ENCODE results near the gene PRKAB1.

The PRKAB1 gene

DNA sequence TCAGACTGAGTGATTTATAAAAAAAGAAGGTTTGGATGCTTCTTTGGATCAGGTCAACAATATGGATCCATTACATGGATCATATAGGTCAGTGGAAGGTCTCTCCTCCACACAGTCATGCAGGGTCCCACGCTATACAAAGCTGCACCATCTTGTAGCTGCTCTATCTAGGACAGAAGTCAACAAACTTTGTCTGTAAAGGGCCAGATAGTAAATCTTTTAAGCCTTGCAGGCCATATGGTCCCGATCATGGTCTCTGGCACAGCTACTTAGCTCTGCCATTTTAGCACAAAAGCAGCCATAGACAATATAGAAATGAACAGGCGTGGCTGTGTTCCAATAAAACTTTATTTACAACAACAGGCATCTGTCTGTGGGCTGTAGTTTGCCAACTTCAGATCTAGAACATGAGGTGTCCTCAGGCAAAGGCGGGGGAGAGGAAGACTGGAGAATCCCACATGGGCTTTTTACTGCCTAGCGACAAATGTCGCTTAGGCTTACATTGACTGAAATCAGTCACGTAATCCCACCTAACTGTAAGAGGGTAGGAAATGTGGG, 37.6 kb upstream of the PRKAB1 start:
- no peak for DNase-seq (ENCODE audit: extremely low read depth, low read depth)
- TF ChIP-seq, protein P1, sequence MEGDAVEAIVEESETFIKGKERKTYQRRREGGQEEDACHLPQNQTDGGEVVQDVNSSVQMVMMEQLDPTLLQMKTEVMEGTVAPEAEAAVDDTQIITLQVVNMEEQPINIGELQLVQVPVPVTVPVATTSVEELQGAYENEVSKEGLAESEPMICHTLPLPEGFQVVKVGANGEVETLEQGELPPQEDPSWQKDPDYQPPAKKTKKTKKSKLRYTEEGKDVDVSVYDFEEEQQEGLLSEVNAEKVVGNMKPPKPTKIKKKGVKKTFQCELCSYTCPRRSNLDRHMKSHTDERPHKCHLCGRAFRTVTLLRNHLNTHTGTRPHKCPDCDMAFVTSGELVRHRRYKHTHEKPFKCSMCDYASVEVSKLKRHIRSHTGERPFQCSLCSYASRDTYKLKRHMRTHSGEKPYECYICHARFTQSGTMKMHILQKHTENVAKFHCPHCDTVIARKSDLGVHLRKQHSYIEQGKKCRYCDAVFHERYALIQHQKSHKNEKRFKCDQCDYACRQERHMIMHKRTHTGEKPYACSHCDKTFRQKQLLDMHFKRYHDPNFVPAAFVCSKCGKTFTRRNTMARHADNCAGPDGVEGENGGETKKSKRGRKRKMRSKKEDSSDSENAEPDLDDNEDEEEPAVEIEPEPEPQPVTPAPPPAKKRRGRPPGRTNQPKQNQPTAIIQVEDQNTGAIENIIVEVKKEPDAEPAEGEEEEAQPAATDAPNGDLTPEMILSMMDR (IDR thresholded peaks at IDR 0.05; ENCODE audit: low read depth, low read length), result no peak

DNA sequence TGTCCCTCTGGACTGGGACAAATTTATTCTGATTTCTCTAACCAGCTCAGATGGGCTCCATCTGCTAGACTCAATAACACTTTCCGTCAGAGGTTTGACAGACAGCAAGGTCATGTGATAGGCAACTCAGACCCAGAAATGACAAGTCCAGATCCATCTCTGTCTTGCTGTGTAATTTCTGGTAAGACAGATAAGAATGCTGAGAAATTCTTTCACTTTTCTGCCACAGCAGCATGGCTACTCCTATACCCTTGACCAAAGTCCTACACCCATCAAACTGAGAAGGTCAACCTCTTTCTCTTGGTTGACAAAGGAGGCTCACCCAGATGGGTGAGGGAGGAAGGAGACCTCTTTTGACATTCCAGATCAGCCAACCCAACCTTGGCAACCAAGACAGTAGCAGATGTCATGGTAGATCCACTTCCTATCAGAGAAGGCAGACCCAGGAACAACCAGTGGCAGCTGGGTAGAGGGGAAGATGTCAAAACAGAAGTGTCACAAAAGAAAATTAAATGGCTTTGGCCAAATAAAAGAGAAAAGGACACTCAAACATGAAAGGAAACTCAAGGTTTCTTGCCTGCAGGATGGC, 36.9 kb upstream of the PRKAB1 start:
- TF ChIP-seq, protein P1 (IDR thresholded peaks at IDR 0.05; ENCODE audit: low read depth, low read length), result no peak
- no peak for DNase-seq (ENCODE audit: extremely low read depth, low read depth)

DNA sequence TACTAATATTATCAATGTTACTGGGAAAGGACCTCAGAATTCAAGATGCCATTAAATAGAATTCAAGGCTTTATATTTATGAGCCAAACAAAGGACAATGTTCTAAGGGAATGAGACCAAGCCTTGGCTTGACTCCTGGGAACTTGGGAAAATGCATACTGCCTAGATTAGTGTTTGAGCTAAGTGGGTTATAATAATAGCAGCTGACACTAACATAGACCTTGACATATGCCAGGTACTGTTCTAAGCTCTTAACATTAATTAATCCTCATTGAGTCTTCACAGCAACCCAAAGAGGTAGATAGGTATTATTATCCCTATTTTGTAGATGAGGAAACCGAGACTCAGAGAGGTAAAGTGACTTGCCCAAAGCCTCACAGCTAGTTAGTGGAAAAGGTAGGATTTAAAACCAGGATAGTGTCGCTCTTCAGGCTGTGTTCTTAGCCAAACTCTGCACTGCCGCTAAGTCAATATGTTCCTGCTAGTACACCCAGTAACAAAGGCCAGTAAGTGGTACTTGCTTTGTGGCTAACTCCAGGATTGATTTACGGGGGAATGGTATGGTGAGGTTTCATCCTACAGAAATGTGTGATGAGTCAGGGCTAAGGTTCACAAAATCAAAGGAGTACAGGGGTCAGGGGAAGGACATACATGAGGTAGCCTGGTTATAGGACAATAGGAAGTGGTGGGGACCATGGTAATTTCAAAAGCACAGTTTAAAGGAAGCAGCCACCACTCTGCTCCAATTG, 35.8 kb upstream of the PRKAB1 start:
- TF ChIP-seq, protein P1 (IDR thresholded peaks at IDR 0.05; ENCODE audit: low read depth, low read length), result no peak
- no peak for DNase-seq (ENCODE audit: extremely low read depth, low read depth)

DNA sequence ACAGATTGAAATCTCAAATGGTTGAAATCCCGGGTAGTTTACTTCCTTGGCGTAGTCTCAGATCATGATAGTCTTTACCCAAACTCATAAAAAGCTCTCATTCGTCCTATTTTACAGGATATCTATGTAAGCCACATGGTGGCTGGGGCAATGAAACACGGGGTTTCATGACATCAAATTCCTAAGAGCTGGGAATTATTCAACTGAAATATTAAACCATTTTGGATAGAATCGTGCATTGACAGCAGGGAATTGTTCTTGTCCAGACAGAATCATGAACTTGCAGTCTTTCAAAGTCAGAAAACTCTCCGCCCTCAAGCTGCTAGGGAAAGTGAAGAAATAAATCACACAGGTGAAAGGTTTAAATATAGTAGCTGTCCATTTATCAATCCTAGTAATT, 33.2 kb upstream of the PRKAB1 start:
- TF ChIP-seq, protein P1 (IDR thresholded peaks at IDR 0.05; ENCODE audit: low read depth, low read length), result no peak
- no peak for DNase-seq (ENCODE audit: extremely low read depth, low read depth)

DNA sequence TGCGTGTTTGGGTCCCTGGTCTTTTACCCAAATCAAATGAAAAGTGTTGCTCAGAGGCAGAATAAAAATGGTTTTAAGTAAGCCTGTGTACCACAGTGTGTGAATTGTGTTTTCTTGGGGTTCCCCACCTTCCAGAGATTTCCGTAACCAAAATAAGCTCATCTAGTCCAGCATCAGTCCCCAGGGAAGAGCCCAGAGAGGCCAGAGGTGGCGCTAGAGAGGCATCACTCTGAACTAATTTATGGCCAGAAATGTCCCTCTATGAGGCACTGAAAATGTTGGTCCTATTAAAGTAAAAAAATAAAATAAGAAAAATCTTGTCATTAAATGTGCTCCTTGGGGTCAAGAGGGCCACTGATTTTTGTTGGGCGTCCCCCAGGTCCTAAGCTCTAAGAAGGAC, 24.9 kb upstream of the PRKAB1 start:
- TF ChIP-seq, protein P1 (IDR thresholded peaks at IDR 0.05; ENCODE audit: low read depth, low read length), result no peak
- no peak for DNase-seq (ENCODE audit: extremely low read depth, low read depth)

DNA sequence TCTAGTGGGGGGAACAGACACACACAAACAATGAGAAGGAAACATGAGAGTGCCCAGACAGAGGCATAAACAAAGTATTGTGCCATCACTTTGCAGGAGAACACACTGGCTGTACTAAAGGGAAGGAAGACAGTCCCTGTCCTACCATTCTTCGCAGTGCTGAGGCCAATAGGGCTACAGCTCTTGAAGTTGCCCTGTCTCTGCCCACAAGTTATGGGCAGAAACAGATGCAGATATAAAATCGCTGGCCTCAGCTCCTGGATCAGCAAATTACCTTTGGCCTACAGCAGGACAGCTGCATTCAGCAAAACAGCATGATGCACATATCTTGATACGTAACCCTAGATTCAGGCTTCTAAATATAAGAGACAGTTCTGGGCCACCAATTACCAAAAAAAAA, 23.0 kb upstream of the PRKAB1 start:
- TF ChIP-seq, protein P1 (IDR thresholded peaks at IDR 0.05; ENCODE audit: low read depth, low read length), result no peak
- no peak for DNase-seq (ENCODE audit: extremely low read depth, low read depth)

DNA sequence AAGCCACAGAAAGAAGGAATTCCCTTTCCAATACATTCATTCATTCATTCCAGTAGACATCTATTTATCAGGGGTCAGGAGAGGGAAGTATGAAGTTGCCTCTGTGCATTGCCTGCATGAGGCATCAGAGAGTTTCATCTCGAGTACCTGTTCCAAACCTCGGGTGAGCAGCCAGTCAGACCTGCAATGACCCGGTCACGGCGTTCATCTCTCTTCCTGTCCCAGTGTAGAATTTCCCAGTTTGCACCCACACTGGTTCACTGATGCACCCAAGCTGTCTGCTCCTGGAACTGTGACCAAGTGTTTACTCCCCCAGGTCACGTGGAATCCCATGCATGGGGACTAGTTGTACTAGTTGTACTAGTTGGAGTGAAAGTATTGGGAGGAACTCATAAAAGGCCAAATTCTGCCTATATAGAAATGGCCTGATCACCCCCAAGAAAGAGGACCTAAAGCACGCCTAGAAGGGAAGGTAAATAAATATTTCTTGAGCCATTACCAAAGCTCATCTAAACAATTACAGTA, 22.3 kb upstream of the PRKAB1 start:
- DNase-seq (ENCODE audit: extremely low read depth, low read depth), result no peak
- TF ChIP-seq, protein P1 (IDR thresholded peaks at IDR 0.05; ENCODE audit: low read depth, low read length), result no peak
